Measurements from ENCODE around the gene EXOC7.

Gene EXOC7

DNA sequence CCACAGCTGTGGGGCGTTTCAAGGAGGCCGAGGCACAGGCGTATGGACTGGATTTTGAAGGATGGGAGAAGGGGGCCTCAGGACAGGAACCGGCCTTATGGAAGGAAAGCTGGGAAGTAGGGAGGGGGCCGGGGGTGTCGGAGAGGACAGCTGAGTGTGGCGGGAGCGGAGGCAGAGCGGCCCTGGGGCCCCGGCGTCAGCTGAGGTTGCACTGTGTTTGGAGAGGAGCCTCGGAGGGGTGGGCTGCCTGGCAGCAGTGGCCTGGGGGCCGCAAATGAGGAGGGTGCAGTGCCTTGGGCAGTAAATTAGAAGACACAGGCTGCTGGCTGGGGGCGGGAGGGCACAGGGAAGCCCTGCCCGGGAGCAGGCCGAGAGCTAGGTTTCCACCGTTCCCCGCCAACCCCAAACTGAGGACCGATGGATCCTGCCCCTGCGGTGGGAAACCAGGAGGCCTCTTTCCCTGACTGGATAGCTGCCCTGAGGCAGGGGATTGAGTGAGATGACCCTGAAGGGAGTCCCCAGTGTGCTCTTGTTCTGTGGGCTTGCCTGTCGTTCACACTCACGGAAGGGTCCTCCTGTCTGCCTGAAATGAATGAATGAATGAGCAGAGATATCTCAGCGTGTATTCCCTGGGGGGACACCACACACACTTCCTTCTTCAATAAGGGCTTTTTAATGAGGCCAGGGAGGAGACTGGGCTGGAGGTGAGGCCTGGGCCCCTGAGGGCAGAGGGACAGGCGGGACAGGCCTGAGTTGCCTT lies 19.0 kb upstream of the EXOC7 start:
- DNase-seq (ENCODE audit: low read depth in 2 of 3, low spot score in 2 of 3) = no peak

DNA sequence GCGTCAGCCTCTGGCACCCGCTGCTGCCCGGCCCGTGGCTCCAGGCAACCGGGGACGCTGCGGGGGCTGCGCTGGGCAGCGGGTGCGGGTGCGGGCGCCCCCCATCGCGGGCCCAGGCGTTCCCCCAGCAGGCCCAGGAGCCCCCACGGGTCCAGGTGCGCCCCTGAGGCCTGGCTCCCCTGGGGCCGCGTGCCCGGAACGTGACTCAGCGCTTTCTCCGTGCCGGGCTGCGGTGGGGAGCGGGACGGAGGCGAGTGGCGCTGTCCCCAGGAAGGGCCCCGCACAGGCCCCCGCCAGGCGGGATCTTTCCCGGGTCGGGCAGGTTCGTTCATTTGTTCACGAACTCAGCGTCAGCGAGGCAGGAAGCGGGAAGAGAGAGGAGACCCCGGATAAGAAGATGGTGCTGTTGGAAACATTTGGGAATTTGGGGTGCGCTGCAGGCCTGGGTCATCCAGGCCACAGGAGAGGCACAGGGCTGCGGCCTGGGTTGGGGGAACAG lies 18.4 kb upstream of the EXOC7 start:
- no peak for DNase-seq (ENCODE audit: low read depth in 2 of 3, low spot score in 2 of 3)

- DNase-seq (ENCODE audit: low read depth in 2 of 3, low spot score in 2 of 3) = no peak
These were observed 17.0 kb upstream of the EXOC7 start for GRCh38 chr17:76120658-76121008.

- no peak for DNase-seq (ENCODE audit: low read depth in 2 of 3, low spot score in 2 of 3)
These were observed 16.1 kb upstream of the EXOC7 start for GRCh38 chr17:76119409-76120371.

DNA sequence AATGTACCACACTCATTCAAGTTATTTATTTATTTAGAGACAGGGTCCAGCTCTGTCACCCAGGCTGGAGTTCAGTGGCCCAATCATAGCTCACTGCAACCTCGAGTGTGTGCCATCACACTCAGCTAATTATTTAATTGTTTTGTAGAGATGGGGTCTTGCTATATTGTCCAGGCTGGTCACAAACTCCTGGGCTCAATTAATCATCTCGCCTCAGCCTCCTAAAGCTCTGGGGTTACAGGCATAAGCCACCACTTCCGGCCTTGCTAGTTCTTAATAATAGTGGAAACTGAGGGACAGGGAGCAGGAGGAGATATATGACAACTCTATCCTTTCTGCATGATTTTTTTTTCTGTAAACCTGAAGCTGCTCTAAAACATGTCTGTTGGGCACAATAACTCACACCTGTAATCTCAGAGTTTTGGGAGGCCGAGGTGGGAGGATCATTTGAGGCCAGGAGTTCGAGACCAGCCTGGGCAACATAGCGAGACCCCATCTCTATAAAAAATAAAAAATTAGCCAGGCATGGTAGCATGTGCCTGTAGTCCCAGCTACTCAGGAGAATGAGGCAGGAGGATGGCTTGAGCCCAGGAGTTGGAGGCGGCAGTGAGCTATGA lies 11.7 kb upstream of the EXOC7 start:
- no peak for DNase-seq (ENCODE audit: low read depth in 2 of 3, low spot score in 2 of 3)

DNA sequence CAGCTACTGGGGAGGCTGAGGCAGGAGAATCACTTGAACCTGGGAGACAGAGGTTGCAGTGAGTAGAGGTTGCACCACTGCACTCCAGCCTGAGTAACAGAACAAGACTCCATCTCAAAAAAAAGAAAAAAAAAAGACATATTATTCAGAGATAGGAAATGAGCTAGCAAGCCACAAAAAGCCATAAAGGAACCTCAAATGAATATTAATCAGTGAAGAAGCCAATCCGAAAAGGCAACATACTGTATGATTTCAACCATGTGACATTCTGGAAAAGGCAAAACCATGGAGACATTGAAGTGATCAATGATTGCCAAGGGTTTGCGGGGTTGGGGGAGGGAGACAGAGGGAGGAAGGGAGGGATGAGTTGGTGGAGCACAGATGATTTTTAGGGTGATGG lies 8.4 kb upstream of the EXOC7 start:
- DNase-seq (ENCODE audit: low read depth in 2 of 3, low spot score in 2 of 3) = no peak

DNA sequence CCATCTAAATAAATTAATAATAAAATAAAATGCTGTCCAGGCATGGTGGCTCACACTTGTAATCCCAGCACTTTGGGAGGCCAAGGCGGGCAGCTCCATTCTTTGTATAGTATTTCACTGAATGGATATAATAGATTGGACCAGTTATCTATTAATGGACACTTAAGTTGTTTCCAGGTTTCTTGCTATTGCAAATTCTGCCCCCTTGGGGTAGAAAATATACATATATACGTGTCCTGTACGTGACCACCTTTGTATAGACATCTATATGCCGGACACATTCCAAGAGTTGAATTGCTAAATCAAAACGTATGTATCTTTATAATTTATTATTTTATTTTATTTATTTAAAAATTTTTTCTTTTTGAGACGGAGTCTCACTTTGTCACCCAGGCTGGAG lies 3.9 kb upstream of the EXOC7 start:
- DNase-seq (ENCODE audit: low read depth in 2 of 3, low spot score in 2 of 3) = no peak

DNA sequence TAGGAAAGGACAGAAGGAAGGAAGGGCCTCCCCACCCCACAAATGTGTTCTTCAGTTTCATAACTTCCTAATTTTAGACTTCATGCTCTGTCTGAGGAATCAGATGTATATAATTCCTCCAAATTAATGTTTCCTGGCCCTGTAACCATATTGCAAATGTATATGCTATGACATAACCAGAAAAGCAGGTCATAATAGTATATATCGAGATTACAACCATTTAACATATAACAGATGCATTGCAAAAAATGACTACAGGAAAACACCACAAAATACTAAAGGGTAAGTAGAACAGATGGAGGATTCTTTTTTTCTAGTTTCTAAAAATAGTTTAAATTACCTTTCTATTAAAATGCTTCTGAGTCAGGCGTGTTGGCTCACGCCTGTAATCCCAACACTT lies 3.1 kb upstream of the EXOC7 start:
- DNase-seq (ENCODE audit: low read depth in 2 of 3, low spot score in 2 of 3) = no peak

- no peak for DNase-seq (ENCODE audit: low read depth in 2 of 3, low spot score in 2 of 3)
These were observed 1.3 kb upstream of the EXOC7 start for GRCh38 chr17:76104896-76105231.

DNA sequence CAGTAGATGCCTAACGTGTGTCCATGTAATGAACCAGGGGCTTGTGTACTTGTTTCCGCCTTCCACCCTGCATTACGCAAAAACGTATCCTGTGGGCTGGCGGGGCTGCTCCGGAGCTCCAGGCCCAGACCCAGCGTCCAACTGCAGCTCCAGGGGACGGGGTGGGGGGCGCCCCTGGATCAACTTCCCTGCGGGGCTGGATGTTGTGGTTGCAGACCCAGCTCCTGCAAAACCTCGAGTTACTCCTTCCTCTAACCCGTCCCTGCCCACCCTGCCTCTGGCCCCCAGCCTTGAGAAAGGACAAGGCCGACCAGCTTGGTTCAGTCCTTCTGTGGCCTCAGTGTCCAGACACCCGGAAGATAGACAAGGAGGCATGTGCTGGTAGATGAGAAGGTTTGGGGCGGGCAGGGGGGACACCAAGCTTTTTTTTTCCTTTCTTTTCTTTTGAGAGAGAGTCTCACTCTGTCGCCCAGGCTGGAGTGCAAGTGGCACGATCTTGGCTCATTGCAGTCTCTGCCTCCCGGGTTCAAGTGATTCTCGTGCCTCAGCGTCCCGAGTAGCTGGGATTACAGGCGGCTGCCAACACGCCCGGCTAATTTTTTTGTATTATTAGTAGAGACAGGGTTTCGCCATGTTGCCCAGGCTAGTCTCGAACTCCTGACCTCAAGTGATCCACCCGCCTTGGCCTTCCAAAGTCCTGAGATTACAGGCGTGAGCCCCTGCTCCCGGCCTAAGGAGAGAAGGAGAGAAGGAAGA lies 731 bp upstream of the EXOC7 start:
- no peak for DNase-seq (ENCODE audit: low read depth in 2 of 3, low spot score in 2 of 3)

- no peak for DNase-seq (ENCODE audit: low read depth in 2 of 3, low spot score in 2 of 3)
These were observed 678 bp downstream of the EXOC7 start for GRCh38 chr17:76102944-76103273.

DNA sequence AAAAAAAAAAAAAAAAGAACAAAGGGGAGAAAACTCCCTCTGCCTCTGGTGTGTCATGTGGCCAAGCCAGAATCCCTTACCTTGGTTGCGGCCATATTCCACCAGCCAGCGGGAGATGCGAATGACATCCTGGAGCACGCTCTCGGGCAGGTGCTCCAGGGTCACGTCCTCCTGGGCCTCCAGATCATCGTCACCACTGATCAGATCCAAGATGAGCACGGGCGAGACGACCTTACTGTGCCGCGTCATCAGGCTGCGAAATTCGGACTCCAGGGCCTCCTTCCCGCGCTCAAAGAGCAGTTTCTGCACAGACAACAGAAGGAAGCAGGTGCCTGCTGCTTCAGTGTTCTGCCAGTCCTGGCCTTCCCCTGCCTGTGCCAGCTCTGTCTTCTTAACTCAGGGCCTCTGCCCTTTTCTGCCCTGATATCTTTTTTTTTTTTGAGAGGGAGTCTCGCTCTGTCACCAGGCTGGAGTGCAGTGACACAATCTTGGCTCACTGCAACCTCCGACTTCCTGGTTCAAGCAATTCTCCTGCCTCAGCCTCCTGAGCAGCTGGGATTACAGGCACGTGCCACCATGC lies 5.8 kb downstream of the EXOC7 start:
- DNase-seq (ENCODE audit: low read depth in 2 of 3, low spot score in 2 of 3) = no peak

DNA sequence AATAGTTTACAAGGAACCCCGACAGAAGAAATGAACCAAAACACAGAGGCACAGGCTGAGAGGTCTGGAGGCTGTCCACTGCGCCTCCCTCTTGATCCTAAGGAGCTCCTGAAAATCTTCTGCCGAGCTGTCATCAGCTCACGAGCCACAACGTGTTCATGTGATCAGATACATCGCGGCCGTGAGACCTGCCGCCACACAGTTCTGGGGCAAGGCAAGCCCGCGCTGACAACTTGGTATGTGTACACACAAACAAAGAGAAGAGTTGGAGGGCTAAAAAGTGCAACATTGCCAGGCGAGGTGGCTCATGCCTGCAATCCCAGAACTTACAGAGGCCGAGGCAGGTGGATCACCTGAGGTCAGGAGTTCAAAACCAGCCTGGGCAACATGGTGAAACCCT lies 7.6 kb downstream of the EXOC7 start:
- no peak for DNase-seq (ENCODE audit: low read depth in 2 of 3, low spot score in 2 of 3)

DNA sequence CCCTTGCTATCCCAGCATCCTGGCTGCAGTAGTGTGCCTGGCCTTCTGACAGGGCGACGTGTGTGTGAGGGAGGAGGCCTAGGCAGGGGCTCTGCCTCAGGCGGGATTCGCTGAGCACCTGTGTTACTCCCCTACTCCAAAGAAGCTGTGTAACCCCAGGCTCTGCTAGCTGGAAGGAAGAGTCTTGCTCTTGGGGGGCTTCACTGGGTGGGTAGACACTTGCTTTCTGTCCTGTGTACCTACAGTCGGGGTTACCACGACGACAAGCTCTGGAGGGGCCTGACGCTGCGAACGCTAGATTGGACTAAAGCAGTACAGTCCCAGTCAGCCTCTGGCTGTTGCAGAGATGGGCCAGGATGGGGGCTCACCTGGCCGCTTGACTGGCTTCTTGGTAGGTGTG lies 9.5 kb downstream of the EXOC7 start:
- DNase-seq (ENCODE audit: low read depth in 2 of 3, low spot score in 2 of 3) = no peak

DNA sequence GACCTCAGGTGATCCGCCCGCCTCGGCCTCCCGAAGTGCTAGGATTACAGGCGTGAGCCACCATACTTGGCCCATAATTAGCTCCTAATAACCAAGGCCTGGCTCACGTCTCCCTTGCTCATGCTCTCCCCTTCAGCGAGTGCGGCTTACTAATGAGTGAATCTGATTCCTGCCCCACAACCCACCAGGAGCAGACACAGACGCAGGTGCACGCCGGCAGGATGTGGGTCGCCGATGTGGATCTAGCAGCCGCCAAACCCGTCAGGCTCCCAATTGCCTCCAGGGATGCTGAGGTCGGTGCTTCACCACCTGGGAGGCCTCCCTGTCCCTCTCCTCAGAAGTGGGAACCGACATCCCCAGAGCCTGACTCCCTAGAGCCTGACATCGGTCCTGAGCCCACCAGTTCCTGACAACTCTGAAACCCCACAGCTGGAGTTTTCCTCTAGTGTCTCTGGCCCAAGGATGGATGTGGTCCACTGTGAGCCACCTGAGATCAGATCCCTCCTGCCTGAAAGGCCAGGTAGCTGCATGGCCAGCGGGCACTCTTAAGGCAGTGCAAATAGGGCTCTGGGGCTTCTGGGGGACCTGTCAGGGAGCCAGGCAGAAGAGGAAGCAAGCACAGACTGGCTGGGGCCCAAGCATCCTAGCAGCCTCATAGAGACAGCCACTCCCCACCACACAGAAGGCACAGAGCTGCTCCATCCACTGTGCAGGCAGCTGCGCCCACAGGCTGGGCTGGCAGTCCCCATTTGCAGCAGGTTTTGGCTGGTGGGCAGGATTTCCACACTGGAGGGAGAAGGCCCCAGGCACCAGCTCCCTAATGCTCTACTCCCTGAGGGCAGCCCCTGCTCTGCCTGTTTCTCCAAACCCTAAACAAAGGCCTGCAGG lies 10.8 kb downstream of the EXOC7 start:
- no peak for DNase-seq (ENCODE audit: low read depth in 2 of 3, low spot score in 2 of 3)

GRCh38 chr17:76091526-76092286 lies 11.9 kb downstream of the EXOC7 start:
- no peak for DNase-seq (ENCODE audit: low read depth in 2 of 3, low spot score in 2 of 3)

- no peak for DNase-seq (ENCODE audit: low read depth in 2 of 3, low spot score in 2 of 3)
These were observed 13.0 kb downstream of the EXOC7 start for GRCh38 chr17:76090517-76091129.

DNA sequence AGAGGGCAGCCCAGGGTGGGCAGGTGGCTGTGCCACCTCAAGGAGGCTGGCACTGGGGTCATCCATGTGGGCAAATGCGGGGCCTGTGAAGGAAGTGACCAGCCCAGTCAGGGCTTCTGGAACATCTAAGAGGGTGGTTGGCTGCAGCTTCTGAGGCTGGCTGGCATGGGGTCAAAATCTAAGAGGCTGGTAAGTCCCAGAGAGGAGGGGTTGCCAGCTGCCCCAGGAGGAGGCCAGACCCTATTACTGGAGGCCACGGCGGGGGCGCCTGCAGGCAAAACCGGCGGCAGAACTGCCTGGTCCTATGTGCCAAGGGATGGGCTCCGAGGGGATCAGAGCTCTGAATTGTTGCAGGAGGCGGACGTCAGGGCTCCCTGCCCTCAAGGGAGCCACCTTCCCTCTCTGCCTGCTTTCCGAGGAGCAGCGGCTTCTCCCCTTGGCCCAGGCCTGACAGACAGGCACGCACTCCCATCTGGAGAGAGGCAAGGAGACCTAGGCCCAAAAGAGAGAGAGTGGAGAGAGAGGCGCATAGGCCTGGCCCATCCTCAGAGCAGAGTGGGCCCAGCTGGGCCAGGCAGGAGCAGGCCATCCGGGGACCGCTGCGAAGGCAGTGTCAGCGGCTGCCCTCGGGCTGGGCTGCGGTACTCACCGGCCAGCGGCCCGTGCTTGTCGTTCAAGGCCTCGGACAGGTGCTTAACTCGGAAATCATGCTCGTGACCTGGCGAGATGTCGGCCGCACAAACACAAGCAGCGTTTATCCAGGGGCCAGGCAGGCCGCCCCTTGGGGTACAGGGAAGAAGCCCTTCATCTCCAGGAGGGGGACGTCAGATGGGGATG lies 13.7 kb downstream of the EXOC7 start:
- no peak for DNase-seq (ENCODE audit: low read depth in 2 of 3, low spot score in 2 of 3)

Data from activated CD8-positive, alpha-beta memory T cell treated with anti-CD3 and anti-CD28 coated beads for 48 hours (primary cell).